Erythroblast (primary cell): ENCODE results near the gene TRIM68.

ENCODE experiments used
- GATA1 ChIP-seq: IDR thresholded peaks from 2 replicates; pipeline ENCODE4 v1.6.1; 2011; ENCODE audit warnings: low read depth, mild to moderate bottlenecking, control low read depth, low read length, moderate library complexity
- POLR2A ChIP-seq: IDR thresholded peaks from 2 replicates; pipeline ENCODE4 v1.6.1; 2011; ENCODE audit warnings: mild to moderate bottlenecking, low read length

- TF ChIP-seq POLR2A (no peak), GATA1 (no peak)
These were observed 30.3 kb downstream of the TRIM68 start for GRCh38 chr11:4577761-4578160.
